ENCODE results near the gene ACADS. TPM values are rescaled to one million over a fixed set of nuclear protein-coding genes. Genes with fewer than 3 reads are reported as not detected.

Gene ACADS
- total RNA-seq, 2 donors from 2014 or later, result 58.6 to 92.6 TPM

- TF ChIP-seq CTCF (IDR thresholded peaks at IDR 0.05), result no peak
- DNase-seq (ENCODE audit: low spot score), result peak; percentile 59
- peaks cover 0 to 19% of the 10 kb centered on the region in 2 donors for H3K4me1 ChIP-seq
- H3K27me3 ChIP-seq, result no peaks in the 10 kb centered on the region
- H3K4me3 ChIP-seq, result no peak overlapping the region
- no peaks in the 10 kb centered on the region for H3K9me3 ChIP-seq
- peaks cover 22% of the 10 kb centered on the region for H3K36me3 ChIP-seq
- peak overlapping the region; percentile 74 to 85 for H3K27ac ChIP-seq
These were observed 35.9 kb downstream of the ACADS start for GRCh38 chr12:120761519-120761934.

DNA sequence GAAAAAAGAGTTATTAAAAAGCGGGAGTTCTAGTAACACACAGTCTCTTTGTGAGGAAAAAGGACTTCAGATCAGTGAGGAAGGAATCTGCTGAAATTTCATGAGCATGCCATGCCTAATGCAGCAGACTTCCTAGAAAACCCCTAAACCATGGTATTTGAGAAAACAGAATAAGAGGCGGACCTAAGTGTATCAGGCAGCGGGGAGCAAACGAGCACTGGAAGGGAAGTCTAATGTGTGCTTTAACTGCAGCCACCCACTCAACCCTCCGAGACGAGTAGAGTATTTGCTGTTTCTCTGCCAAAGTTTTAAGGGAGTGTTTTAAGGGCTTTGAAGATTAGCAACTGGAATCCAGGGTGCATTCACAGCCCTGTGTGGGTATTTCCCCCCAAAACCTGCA is 36.5 kb downstream of the ACADS start:
- H3K27ac ChIP-seq, result peak overlapping the region; percentile 74 to 85
- no peaks in the 10 kb centered on the region for H3K27me3 ChIP-seq
- H3K36me3 ChIP-seq, result peaks cover 27% of the 10 kb centered on the region
- no peak for TF ChIP-seq CTCF (IDR thresholded peaks at IDR 0.05)
- peaks cover 0 to 19% of the 10 kb centered on the region in 2 donors for H3K4me1 ChIP-seq
- no peak overlapping the region for H3K4me3 ChIP-seq
- H3K9me3 ChIP-seq, result no peaks in the 10 kb centered on the region
- DNase-seq (ENCODE audit: low spot score), result no peak

- no peak for TF ChIP-seq CTCF (IDR thresholded peaks at IDR 0.05)
- no peaks in the 10 kb centered on the region for H3K27me3 ChIP-seq
- peaks cover 39% of the 10 kb centered on the region for H3K36me3 ChIP-seq
These were observed 37.6 kb downstream of the ACADS start for GRCh38 chr12:120763250-120763649.

GRCh38 chr12:120764816-120765215 is 39.2 kb downstream of the ACADS start:
- H3K27me3 ChIP-seq, result no peaks in the 10 kb centered on the region
- peaks cover 48% of the 10 kb centered on the region for H3K36me3 ChIP-seq
- no peak overlapping the region for H3K4me3 ChIP-seq
- no peak for TF ChIP-seq CTCF (IDR thresholded peaks at IDR 0.05)
- H3K4me1 ChIP-seq, result peaks cover 0 to 19% of the 10 kb centered on the region in 2 donors
- no peak for DNase-seq (ENCODE audit: low spot score)
- no peak overlapping the region for H3K27ac ChIP-seq
- no peaks in the 10 kb centered on the region for H3K9me3 ChIP-seq

More at GRCh38 chr12:120763250-120763649, 37.6 kb downstream of the ACADS start:
- H3K9me3 ChIP-seq, result no peaks in the 10 kb centered on the region
- DNase-seq (ENCODE audit: low spot score), result no peak
- no peak overlapping the region for H3K4me3 ChIP-seq
- no peak overlapping the region for H3K27ac ChIP-seq
- H3K4me1 ChIP-seq, result peaks cover 0 to 19% of the 10 kb centered on the region in 2 donors

- H3K27me3 ChIP-seq, result no peaks in the 10 kb centered on the region
- peaks cover 48% of the 10 kb centered on the region for H3K36me3 ChIP-seq
- no peak overlapping the region for H3K27ac ChIP-seq
- DNase-seq (ENCODE audit: low spot score), result no peak
- no peak overlapping the region for H3K4me3 ChIP-seq
- no peak for TF ChIP-seq CTCF (IDR thresholded peaks at IDR 0.05)
- no peaks in the 10 kb centered on the region for H3K9me3 ChIP-seq
- peaks cover 0 to 9% of the 10 kb centered on the region in 2 donors for H3K4me1 ChIP-seq
These were observed 40.9 kb downstream of the ACADS start for GRCh38 chr12:120766566-120766965.

Data from right atrium auricular region (tissue), 2 donors.